IPS-NIHi7 (cell line): ENCODE measurements around the gene RECK.

Experiments
- DNase-seq: peaks from one replicate; pipeline ENCODE4 v3.0.0; 2012; ENCODE audit warnings: mixed read lengths; ENCODE audit errors: extremely low spot score

The RECK gene

GRCh38 chr9:36137392-36138004, 100.8 kb downstream of the RECK start:
- DNase-seq, result no peak

DNA sequence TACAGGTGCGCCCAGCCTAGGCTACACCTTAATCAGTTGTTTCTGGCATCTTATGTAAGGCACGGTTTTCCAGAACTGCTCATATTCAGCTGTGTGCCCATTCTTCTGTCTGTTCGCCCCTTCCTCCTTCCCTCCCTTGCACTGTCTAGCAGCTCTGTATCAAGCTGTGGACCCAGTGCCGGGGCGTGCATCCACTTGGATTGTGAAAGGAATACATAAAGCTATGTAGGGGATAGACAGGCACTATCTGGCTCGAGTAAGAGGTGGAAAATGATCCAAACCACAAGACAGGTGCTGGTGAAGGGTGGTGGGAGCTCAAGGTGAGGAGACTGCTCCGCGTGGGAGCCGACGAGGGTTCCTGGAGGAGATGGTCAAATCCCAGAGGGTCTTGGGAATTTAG, 101.8 kb downstream of the RECK start:
- DNase-seq, result no peak

- DNase-seq, result no peak
Measured at GRCh38 chr9:36138901-36139300, 102.2 kb downstream of the RECK start.

GRCh38 chr9:36140086-36141084, 103.7 kb downstream of the RECK start:
- DNase-seq, result no peak

DNA sequence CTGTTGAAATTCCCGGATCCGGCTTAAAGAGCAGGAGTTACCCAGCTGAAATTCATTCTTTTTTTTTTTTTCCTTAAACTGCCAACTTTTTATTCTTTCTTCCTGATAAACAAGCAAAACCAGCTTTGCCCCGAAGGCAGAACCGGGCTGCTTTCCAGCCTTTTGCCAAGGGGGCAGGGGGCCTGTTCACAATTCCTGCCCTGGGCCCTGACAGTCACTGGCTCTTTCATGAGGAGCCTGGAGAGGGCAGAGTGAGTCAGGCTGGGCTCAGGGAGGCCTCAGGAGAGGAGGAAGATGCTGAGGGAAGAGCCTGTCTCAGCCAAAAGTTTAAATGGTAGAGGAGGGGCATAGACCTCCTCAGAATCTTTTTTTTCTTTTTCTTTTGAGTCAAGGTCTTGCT, 104.6 kb downstream of the RECK start:
- no peak for DNase-seq

- DNase-seq, result no peak
Measured at GRCh38 chr9:36141761-36142160, 105.0 kb downstream of the RECK start.

DNA sequence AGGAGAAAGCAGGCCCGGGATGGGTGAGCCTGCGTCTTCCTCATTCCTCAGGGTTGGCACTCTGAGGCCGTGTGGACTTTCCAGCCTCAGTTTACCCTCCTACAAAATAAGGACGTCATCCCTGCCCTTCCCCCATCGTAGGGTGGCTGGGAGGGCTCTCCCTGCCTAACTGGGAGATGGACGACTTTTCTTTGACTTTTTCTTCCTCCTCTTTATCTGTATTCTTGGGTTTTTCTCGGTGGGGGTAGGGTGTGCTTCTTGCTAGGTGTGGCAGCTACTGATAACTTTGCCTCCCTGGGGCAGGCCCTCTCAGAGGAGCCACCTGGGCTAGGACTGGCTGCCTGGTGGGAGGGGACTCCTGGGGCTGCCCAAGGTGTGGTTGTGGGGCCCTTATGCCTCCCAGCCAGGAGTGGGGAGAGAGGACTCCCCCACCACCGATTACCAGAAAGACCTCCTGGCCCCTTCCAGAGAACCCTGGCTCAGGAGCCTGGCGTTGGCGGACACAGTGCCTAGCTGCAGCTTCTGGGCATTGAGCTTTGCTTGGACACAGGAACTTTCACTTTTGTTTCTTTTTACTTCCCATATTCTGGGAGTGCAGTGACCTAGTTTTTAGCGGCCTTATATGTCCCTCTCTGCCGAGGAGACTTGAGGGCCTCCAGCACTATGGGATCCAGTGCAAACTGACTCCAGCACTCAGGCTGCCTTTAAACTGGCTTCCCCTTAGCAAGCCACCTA, 106.0 kb downstream of the RECK start:
- DNase-seq, result no peak

DNA sequence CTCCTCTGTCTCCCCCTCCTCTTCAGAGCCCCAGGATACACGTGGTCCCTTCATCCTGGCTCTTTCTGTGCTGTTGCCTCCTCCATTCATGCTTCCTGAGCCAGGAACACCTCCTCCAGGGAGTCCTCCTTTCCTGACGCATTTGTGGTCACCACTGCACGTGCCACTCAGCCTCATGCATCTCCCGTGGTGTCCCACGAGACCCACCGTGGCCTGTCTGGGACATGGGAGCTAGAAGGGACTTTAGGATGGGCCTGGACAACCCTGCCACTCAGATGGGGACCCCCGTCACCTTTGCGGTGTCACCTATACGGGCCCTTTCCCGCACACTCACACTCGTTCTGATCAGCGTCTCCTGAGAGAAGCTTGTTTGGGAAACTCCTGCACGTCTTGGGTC, 106.5 kb downstream of the RECK start:
- no peak for DNase-seq

DNA sequence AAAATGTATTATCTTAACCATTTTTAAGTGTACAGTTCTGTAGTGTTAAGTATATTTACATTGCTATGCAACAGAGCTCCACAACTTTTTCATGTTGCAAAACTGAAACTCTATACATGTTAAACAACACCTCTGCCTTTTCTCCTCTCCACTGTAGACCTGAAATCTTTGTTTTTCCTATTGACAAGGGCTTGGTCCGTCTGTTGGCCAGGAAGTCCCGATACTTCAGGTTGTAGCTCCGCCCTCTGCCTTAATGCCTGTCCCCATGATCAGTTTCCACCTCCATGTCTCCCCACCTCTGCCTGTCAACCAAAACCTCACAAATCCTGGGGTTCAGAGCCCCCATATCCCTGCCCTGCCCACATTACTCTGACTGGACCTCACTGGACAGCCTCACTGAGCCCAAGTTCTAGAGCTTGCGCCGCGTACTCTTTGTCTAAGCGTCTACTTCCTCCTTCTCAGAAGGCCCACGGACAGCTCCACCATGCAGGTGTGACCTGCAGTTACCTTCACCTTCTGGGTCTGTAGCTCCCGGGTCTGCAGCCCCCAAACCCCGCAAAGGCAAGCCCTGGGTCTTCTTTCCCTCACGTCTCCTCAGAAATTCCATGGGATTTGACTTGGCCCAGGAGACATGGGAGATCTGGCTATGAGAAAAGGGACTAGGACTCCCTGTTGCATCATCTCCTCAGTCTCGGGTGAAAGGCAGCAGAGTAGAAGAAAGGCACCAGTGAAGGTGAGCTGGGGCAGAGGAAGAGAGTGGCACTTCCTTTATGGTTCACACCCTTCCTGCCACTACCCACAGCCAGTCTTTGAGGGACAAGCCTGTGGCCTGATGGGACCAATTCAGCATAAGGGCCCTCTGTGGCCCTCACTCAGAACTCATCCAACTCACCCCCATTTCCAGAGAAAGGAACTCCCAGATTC, 107.9 kb downstream of the RECK start:
- DNase-seq, result no peak

- no peak for DNase-seq
Measured at GRCh38 chr9:36145970-36146369, 109.3 kb downstream of the RECK start.

DNA sequence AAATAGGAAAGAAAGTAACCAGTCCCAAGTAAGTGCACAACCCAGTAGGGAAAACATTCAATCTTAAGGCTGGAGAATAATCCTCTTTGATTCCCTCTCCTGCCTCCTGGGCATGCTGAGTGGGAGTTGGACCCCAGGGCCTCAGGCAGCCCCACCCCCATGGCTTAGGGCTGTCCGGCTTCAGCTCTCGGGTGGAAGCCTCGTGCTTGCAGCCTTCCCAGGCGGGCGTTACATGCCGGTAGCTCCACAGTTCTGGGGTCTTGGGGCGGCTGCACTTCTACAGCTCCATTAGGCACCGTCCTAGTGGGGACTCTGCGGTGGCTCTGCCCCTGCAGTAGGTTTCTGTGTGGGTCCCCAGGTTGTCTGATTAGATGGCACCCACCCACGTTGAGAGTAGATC, 109.9 kb downstream of the RECK start:
- no peak for DNase-seq

- no peak for DNase-seq
Measured at GRCh38 chr9:36147441-36148175, 110.9 kb downstream of the RECK start.

- no peak for DNase-seq
Measured at GRCh38 chr9:36148311-36149051, 111.8 kb downstream of the RECK start.

- DNase-seq, result no peak
Measured at GRCh38 chr9:36149197-36149596, 112.5 kb downstream of the RECK start.

GRCh38 chr9:36150574-36151315, 114.0 kb downstream of the RECK start:
- DNase-seq, result no peak

GRCh38 chr9:36151316-36152210, 114.8 kb downstream of the RECK start:
- no peak for DNase-seq

GRCh38 chr9:36152741-36153438, 116.2 kb downstream of the RECK start:
- DNase-seq, result no peak

DNA sequence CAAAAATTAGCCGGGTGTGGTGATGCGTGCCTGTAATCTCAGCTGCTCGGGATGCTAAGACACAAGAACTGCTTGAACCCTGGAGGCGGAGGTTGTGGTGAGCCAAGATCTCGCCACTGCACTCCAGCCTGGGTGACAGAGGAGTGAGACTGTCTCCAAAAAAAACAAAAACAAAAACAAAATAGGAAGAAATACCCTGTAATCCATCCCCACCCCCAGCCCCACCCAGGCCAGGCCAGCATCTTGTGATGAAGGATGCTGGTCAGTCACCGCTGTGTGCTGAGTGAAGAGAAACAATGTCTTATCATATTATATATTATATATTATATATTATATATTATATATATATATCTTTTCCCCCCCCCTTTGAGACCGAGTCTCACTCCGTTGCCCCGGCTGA, 117.0 kb downstream of the RECK start:
- no peak for DNase-seq
